ENCODE data around the gene DPF3.

The DPF3 gene

DNA sequence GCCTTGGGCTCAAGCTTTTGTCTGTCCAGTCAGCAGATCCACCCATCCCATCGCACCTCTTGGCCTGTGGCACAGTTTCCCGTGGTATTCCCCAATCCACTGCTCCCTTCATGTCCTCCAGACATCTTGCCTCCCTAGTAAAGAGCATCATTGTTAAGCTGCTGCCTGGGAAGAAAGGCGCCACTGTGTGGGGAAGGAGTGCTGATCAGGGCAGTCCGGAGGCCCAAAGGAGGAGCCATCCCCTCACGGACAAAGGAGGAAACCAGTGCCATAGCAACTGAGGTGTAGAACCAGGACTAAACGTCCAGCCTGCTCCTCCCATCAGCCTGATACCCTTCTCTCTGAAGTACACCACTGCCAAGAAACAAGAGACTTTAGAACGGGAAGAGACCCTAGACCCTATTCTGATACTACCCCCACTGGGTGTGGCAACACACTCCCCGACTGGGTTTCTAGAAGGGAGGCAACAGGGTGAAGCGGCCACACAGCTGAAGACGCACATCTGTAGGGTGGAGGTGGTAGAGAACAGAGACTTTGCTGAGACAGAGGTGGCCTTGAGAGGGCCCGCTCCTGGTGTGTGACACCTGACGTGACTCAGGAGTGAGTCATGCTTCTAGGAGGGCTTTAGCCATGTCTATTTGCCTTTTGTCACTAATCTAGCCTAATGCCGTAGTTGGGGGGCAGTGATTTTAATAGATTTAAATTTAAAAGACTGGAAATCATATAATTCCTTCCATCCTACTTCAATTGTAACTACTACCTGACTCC is 185.0 kb downstream of the DPF3 start:
- no peak for DNase-seq

DNA sequence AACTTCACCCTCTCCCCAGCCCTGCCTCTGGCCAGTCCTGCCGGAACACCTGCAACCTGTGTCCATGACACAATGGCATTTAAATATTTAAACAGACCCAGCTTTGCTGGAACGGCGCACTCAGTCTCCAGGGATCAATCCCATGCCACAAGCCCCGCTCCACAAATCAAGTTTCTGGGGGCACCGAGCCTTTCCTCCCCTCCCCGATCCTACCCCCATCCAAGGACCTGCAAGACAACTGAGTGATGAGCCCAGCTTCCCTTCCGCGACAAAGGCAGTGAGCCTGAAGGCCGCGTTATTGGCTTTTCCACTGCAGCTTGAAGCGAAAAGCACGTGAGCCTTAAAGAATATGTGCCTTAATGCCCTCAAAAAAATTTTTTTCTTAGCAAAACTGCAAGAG is 185.7 kb downstream of the DPF3 start:
- DNase-seq: no peak

- DNase-seq: no peak
Measured at GRCh38 chr14:72706485-72706884, 187.4 kb downstream of the DPF3 start.

DNA sequence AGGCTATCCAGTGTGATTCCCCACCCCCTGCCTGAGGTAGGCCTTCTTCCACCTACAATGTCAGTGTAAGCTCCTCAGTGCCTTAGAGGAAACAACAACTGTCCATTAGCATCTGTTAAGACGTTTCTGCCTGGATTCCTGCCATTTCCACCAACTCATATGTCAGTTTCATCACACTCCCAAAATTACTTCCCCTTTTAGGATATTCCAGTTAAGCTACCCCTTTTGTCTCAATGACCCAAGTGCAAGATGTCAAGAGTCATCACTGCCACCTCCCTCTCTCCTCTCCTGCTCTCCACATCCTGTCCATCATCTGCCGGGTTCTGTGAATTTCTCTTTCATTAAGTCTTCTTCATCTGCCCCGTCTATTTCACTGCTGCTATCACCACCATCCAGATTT is 189.4 kb downstream of the DPF3 start:
- DNase-seq: no peak

DNA sequence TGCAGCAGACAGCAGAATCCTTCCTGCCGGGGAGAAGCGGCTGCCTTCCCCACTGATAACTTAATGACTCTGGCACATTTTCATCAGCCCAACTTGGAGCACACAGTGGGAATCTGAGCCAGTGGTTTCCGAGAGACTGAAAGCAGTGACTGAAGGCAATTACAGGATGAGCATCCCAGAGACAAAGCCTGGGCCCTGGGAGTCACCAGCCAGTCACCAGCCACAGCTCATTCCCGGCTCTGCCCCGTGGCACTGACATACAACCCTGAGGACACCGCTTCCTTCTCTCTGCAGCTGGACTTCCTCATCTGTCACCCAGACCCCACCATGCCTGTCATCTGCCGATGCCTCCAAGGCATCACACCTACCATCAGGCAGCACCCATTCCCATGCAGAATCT is 192.3 kb downstream of the DPF3 start:
- DNase-seq: no peak

- DNase-seq: no peak
Measured at GRCh38 chr14:72701237-72701565, 192.7 kb downstream of the DPF3 start.

GRCh38 chr14:72700338-72701236 is 193.3 kb downstream of the DPF3 start:
- no peak for DNase-seq

DNA sequence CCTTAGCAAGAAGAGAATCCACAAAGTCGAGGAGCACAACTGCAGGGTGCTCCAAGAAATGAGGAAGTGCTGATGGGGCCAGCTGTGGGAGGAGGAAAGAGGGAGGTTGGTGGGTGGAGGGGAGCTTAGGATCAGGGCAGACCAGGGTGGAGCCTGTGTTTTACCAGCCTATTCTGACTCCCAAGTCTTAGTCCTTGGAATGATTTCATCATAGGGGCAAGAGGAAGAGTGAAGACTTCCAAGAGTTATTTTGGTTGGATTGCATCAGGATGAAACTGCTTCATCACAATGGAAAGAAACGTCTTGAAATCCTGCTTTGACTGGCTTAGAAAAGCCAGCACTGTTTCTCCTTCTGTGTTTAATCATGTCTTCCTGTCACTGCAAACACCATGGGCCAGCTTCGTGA is 194.0 kb downstream of the DPF3 start:
- DNase-seq: no peak

DNA sequence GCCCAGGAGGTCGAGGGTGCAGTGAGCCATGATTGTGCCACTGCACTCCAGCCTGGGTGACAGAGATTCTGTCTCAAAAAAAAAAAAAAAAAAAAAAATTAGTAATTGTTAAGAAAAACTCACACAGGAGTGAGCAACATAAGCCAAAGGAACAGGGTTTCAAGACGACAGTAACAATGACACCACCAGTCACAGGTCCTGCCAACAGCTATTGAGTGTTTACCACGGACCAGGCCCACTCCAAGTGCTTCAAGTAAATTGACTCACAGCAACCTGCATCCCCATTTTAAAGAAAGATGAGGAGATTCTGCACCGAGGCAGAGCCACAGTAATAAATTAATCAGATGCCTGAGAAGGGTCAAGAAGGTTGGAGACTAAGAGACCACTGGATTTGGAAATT is 194.5 kb downstream of the DPF3 start:
- DNase-seq: no peak

- no peak for DNase-seq
Measured at GRCh38 chr14:72692696-72693095, 201.2 kb downstream of the DPF3 start.

- DNase-seq: no peak
Measured at GRCh38 chr14:72690324-72690723, 203.6 kb downstream of the DPF3 start.

DNA sequence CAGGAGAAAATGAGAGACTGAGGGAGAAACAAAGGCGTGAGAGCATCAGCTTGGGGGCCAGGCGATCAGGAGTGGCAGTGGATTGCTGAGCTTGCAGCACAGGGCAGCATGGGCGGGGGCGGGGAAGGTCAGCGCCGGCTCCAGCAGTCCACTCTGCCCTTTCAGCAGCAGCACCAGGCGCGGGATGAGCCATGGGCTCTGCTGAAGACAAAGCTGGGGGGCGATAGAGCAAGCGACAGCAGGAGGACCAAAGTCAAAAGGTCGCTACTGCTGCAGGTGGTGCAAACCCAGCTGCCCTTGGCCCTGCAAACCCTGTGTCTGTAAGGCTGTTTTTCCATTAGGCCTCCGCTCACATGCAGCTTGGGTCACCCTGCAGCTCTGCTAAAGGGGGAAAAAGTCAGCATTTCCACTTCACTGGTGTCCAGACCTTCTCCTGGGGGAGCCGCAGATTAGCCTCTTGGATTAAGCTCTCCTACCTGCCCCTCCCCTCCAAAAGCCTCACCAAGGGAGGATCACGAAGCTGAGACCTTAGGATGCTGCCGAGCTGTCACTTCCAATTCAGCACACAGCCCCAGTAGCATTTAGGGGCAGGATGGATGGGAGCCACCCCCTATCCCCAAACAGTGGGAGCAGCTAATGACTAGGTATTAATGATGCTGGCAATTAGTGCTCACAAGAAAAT is 204.8 kb downstream of the DPF3 start:
- no peak for DNase-seq

DNA sequence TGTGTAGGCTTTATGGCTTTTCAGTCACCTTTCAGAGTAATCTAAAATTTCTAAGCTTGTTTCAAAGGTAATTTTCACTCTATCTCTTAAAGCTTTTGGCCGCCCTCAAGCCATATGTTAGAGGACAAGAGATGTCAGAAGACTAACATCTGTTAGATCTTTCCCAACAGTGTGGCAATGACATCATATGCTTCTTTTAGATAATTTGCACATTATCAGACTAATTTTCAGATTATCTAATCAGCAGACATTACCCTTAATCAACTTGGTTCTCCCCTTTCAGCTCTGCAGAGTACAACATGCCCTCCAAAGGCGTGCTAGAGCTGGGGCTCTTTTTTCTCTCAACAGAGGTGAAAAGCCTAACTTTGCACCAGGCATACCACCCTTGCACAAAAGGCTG is 207.1 kb downstream of the DPF3 start:
- no peak for DNase-seq

- DNase-seq: no peak
Measured at GRCh38 chr14:72686101-72686500, 207.8 kb downstream of the DPF3 start.

GRCh38 chr14:72685456-72685855 is 208.4 kb downstream of the DPF3 start:
- DNase-seq: no peak

GRCh38 chr14:72683787-72684186 is 210.1 kb downstream of the DPF3 start:
- DNase-seq: no peak

GRCh38 chr14:72682188-72682587 is 211.7 kb downstream of the DPF3 start:
- no peak for DNase-seq

DNA sequence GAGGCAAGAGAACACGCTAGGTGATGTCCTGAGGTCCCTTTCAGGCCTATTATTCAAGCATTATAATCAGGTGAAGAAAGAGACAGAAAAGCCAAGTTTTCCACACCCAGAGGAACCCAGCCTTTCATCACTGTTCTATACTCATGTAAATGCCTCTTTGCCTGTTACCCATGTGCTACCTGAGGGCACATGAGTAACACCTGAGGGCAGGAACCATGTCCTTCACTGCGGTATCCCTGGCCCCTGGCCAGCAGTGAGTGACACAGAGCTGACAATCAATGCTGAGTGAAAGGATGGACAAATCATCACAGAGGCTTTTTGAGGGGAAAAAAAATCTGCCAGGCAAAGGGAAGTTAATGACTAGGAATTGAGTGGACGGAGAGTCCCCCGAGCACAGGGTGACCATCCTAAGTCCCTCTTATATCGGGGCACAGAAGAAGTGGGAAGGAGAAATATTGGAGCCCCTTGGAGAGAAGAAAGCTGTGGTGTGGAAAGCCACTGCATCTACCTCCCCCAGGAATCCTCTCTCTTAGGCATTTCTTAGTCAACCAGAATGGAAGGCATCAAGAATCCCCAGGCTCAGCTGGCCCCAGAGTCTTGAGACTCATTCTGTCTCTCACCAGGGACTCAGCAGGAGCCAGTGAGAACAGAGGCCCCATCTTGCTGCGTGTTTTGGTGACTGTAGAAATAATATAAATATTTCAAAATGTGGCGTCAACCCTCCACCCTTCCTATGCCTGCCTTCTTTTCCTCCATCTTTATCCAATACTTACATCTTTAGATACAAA is 212.9 kb downstream of the DPF3 start:
- no peak for DNase-seq

DNA sequence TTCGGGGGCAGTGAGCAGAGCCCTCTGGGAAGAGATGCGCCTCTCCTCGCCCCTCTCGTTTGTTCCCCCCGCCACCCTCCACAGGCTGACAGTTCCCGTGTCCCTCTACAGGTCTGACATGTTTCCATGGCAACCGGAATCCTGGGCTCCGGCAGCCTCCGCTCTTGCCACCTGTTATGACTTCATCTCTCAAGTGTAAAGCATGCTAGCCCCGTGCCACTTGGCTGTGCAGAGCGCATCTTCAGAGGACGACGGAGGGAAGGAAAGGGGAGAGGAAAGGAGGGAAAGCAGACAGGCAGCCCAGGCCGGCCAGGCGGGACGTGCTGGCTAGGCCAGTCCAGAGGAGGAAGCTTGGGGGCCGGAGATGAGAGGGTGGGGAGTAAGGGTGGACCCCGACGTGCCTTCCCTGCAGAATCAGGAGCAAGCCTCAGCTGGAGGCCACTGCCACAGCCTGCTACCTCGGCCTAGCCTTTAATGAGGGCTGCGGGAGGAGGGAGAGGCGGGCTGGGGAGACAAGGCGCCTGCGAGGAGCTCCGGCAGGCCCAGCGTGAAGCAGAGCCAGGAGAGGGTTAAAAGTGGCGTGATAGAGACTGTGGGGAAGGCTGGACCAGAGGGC is 214.3 kb downstream of the DPF3 start:
- DNase-seq: no peak

DNA sequence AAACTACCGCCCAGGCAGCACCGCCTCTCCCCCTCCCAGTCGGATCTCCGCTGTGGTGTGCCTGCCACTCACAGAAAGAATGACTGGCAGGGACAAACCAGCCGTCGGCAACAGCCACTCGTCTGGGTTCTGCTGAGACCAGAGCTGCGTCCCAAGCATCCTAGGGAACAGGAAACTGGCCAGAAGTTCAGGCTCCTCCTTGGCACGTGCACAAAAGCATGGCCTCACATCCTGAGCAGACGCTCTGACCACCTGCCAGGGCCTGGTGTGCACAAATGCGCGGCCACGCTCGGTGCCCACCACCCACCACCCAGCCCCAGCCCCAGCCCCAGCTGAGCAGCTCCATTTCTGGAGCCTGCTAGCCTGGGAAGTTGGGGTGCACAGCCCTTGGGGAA is 214.8 kb downstream of the DPF3 start:
- DNase-seq: no peak

DNA sequence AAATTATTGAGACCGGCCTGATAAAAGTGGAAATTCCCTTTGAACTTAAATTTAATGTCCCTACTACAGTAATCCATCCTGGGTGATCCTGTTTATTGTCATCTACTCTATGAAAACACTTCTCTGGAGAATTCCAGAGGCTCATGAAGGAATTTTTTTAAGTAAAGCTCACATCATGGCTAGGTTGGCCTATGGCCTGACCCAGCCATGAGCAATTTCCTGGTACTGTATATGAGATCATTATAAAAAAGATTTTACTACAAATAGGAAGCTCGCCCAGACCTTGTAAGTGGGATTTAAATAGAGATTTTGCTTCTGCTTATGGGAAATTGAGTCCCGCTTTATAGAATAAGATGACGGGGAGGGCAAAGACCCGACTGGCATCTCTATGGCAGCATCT is 215.5 kb downstream of the DPF3 start:
- DNase-seq: no peak

GRCh38 chr14:72677664-72678063 is 216.2 kb downstream of the DPF3 start:
- DNase-seq: no peak

- DNase-seq: no peak
Measured at GRCh38 chr14:72675126-72675525, 218.8 kb downstream of the DPF3 start.
